GM12878 (cell line): ENCODE data around the gene ABCC5. TPM values are rescaled to one million over a fixed set of nuclear protein-coding genes. Genes with fewer than 3 reads are reported as not detected.

Experiments
- ATAC-seq: fragments of 200-7000 bp; cut with Tn5 transposase; 3 replicates; pipeline ENCODE4 v1.9.1; 2020; ENCODE audit warnings: mild to moderate bottlenecking, moderate library complexity
- BruUV-seq: library from RNA; stranded (reverse); fragments of 400-500 nt; replicated peaks from 2 replicates; lab custom pipeline; 2021; lab: Mats Ljungman, UMichigan
- CTCF ChIA-PET: fragments of 300-600 bp; sonication (Branson Sonifier 250); formaldehyde crosslinking; extraction: SDS; loops from one replicate; lab custom pipeline; 2021; ENCODE audit warnings: inconsistent platforms; lab: Yijun Ruan, JAX
- POLR2A ChIA-PET: fragments of 350-600 bp; formaldehyde crosslinking; extraction: SDS; loops from one replicate; lab custom pipeline; 2021; ENCODE audit warnings: inconsistent platforms; lab: Charles Lee
- RAD21 ChIA-PET: fragments of 300-600 bp; sonication (Branson Sonifier 250); formaldehyde crosslinking; loops from one replicate; lab custom pipeline; 2023; ENCODE audit warnings: antibody characterized with exemption; ENCODE audit not compliant: unreplicated experiment; lab: Charles Lee
- SMC1A ChIA-PET: fragments of 300-600 bp; sonication (Branson Sonifier 250); formaldehyde crosslinking; loops from one replicate; lab custom pipeline; 2023; ENCODE audit not compliant: unreplicated experiment, uncharacterized antibody; lab: Charles Lee
- DNase-seq: peaks from one replicate; pipeline ENCODE4 v3.0.0-alpha.2; 2011; ENCODE audit warnings: low read depth, low spot score
- FAIRE-seq: peaks from 3 replicates; lab custom pipeline; 2011; peaks lifted over from hg19 to GRCh38; lab: Jason Lieb, UNC
- H2AFZ ChIP-seq: 2 replicates; pipeline ENCODE4 v1.6.0; 2011; ENCODE audit warnings: low read depth, low read length, control low read depth; ENCODE audit not compliant: control insufficient read depth
- H3K27ac ChIP-seq: 2 replicates; pipeline ENCODE4 v1.5.1; 2011; ENCODE audit warnings: control low read depth; ENCODE audit not compliant: control insufficient read depth, insufficient read depth
- H3K27me3 ChIP-seq, 2 experiments: replicated peaks in 1 of 2; 2 replicates each; pipeline versions ENCODE4 v1.6.0 to v1.6.1; 2011; ENCODE audit warnings: low read length in 1 of 2; ENCODE audit not compliant: control insufficient read depth in 2 of 2, insufficient read depth in 2 of 2
- H3K36me3 ChIP-seq, 2 experiments: 2 replicates each; pipeline ENCODE4 v1.5.1; 2011; ENCODE audit warnings: low read length in 1 of 2; ENCODE audit not compliant: control insufficient read depth in 2 of 2, insufficient read depth in 2 of 2
- H3K4me1 ChIP-seq: 2 replicates; pipeline ENCODE4 v1.6.1; 2011; ENCODE audit warnings: mild to moderate bottlenecking, low read length, moderate library complexity, mixed read lengths; ENCODE audit not compliant: control insufficient read depth, insufficient read depth
- H3K4me2 ChIP-seq: 2 replicates; pipeline ENCODE4 v1.6.0; 2011; ENCODE audit warnings: control low read depth; ENCODE audit not compliant: control insufficient read depth, insufficient read depth
- H3K4me3 ChIP-seq: fragments of 200-600 bp; sonication (generic); 2 replicates; pipeline ENCODE4 v1.5.1; 2016
- H3K79me2 ChIP-seq: 2 replicates; pipeline ENCODE4 v1.6.0; 2011; ENCODE audit warnings: low read length; ENCODE audit not compliant: control insufficient read depth, insufficient read depth
- H3K9ac ChIP-seq: 2 replicates; pipeline ENCODE4 v1.8.0; 2011; ENCODE audit warnings: low read length, control low read depth, mixed read lengths; ENCODE audit not compliant: control insufficient read depth, insufficient read depth
- H3K9me3 ChIP-seq: replicated peaks from 3 replicates; pipeline ENCODE4 v1.5.1; 2011; ENCODE audit warnings: mild to moderate bottlenecking, low read length; ENCODE audit not compliant: control insufficient read depth, insufficient read depth
- H4K20me1 ChIP-seq: 2 replicates; pipeline ENCODE4 v1.6.0; 2011; ENCODE audit not compliant: control insufficient read depth, insufficient read depth
- BCL3 ChIP-seq: IDR thresholded peaks from 2 replicates; pipeline ENCODE4 v1.6.1; 2011; ENCODE audit warnings: borderline replicate concordance, low read depth, mild to moderate bottlenecking, moderate library complexity, low read length; ENCODE audit not compliant: insufficient read depth, poor library complexity, severe bottlenecking
- FOXM1 ChIP-seq: IDR thresholded peaks from 2 replicates; pipeline ENCODE4 v1.6.1; 2012; ENCODE audit warnings: low read depth, mild to moderate bottlenecking, inconsistent platforms, low read length, moderate library complexity
- PAX8 ChIP-seq: fragments of 450-650 bp; IDR thresholded peaks from 2 replicates; pipeline ENCODE4 v1.6.1; 2017; ENCODE audit warnings: mild to moderate bottlenecking, moderate library complexity
- ZNF207 ChIP-seq: fragments of 450-650 bp; IDR thresholded peaks from 2 replicates; pipeline ENCODE4 v1.6.1; 2014; ENCODE audit warnings: antibody characterized with exemption, mild to moderate bottlenecking, borderline replicate concordance
- WGBS: methylation state at CpG from one replicate; pipeline ENCODE4 v1.1.6; 2016; ENCODE audit warnings: low lambda C conversion rate; ENCODE audit not compliant: insufficient replicate concordance, insufficient coverage; ENCODE audit errors: missing lambda C conversion rate; 5-methylcytosine and 5-hydroxymethylcytosine counted together
- in situ Hi-C: fragments of 300-500 bp; cut with MboI; formaldehyde crosslinking; loops from 9 replicates; pipeline ENCODE4 v1.14.3; 2018; ENCODE audit warnings: mixed read lengths
- intact Hi-C: fragments of 100-400 bp; cut with micrococcal nuclease; formaldehyde crosslinking; loops from one replicate; pipeline ENCODE4 v1.14.2; 2022; ENCODE audit not compliant: unreplicated experiment
- polyA plus RNA-seq, 11 experiments: library from polyadenylated mRNA; depleted of rRNA in 4 of 11; unstranded in 6 of 11; stranded (reverse) in 5 of 11; fragments of >200 nt; fragmentation: Nextera tagmentation in 4 of 11; fragmentation: Illumina TruSeq in 1 of 11; extraction: Ambion mirVana in 4 of 11; extraction: Trizol in 1 of 11; gene quantifications; 1 replicate in 1 of 11; 2 replicates in 10 of 11; pipeline versions ENCODE4 v1.2.1 to v1.2.3, GENCODE V29; 2011 to 2016; ENCODE audit warnings: inconsistent platforms in 2 of 11, missing spikeins in 2 of 11, low read depth in 1 of 11
- total RNA-seq, 4 experiments: library from RNA; depleted of rRNA in 3 of 4; stranded (reverse); fragments of >200 nt in 3 of 4; fragmentation: Illumina TruSeq in 1 of 4; extraction: Trizol in 1 of 4; gene quantifications; 2 replicates each; pipeline versions ENCODE4 v1.2.1 to v1.2.3, GENCODE V29; 2013 to 2021

The ABCC5 gene
- total and polyA plus RNA-seq, 10 of the 15 experiments (the other 5 are each of a cell fraction or from before 2014, with no cell fraction given): 6.0 to 17.8 (median 9.7) TPM

DNA sequence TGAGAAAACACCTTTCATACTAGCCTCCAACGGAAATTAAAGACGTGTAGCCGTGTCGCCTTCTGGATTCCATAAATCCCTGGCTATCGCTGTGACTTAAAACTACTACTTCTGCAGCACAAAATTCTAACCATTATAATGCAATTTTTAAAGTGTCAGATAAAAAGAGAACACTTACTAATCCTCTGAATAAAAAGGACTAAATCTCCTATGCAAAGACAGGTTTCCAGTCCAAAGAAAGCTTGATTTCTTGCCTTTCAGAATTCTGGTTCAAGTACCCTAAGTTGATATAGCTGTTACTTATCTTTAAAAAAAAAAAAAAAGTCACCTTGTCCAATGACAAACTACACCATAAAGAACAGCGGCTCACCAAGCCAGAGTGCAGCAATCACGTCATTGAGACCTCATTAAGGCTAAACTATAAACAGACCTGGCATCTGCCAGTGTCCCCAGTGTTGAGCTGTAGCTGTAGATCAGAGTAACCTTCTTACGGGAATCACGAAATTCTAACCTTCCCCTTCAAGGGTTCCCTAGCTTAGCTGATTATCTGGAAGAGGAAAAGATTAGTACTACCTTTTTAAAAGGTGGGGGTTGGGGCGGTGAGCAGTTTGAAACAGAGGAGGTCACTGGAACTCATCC, 2.2 kb downstream of the ABCC5 start:
- RAD21 ChIA-PET: interaction anchor here (0.6 to 5.7 kb wide), 7 partner anchors 9 to 133 kb away, joined by 3 to 42 read pairs (median 7); partner anchors contain the start of gene PARL
- H3K79me2 ChIP-seq: no peaks in the 10 kb centered on the region

More for the DNA sequence above, 2.2 kb downstream of the ABCC5 start:
- 84% methylated on average over 10 of the region's 10 CpGs for WGBS
- BruUV-seq: no TSS peak
- Histone ChIP-seq H3K27me3 (no peaks in the 10 kb centered on the region), H3K27ac (no peak overlapping the region), H3K9ac (no peak overlapping the region), H3K9me3 (no peaks in the 10 kb centered on the region), H2AFZ (no peak overlapping the region), H3K4me1 (peaks cover 6% of the 10 kb centered on the region), H3K36me3 (no peaks in the 10 kb centered on the region), H3K4me3 (no peak overlapping the region), H3K4me2 (no peak overlapping the region), H4K20me1 (no peaks in the 10 kb centered on the region)
- DNase-seq: no peak
- ChIA-PET POLR2A (interaction anchor here (0.6 to 1.0 kb wide), 2 partner anchors 12 to 116 kb away, joined by 3 read pairs; no protein-coding TSS in a partner anchor), CTCF (interaction anchor here (0.6 to 5.0 kb wide), 14 partner anchors 9 to 590 kb away, joined by 3 to 84 read pairs (median 4); partner anchors contain the start of gene PARL), SMC1A (interaction anchor here (0.9 to 3.1 kb wide), 9 partner anchors 8 to 119 kb away, joined by 3 to 32 read pairs (median 5); no protein-coding TSS in a partner anchor)
- intact Hi-C loops: loop anchor here (2.0 to 10.0 kb wide), 2 partner anchors 111 to 239 kb away; no protein-coding TSS in a partner anchor
- in situ Hi-C loops: loop anchor here (5.0 kb wide), 1 partner anchor 123 kb away; no protein-coding TSS in a partner anchor
- no peak for FAIRE-seq
- no peak for ATAC-seq
- TF ChIP-seq PAX8 (no peak), BCL3 (no peak), FOXM1 (no peak), ZNF207 (no peak)
